ENCODE measurements around the gene PPP3R1.

PPP3R1 gene

DNA sequence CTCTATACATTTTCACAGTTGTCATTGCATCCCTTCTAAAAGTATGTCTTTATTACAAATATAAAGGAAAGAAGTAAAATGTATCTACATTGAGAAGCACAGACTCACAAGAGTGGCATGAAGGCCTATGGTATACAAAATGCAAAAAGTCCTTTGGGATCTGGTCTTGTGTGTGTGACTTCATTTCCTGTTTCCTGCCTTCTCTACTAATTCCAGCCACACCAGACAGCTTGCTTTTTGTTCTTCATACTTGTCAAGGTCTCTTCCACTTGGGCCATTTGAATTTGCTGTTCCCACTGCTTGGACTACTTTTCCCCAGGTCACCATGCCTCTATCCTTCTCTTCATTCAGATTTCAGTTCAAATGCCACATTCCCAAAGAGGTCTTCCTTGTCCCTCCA lies 101.3 kb downstream of the PPP3R1 start:
- DNase-seq (ENCODE audit: low read depth in 2 of 2) = no peak

GRCh38 chr2:68141875-68142274 lies 110.5 kb downstream of the PPP3R1 start:
- no peak for DNase-seq (ENCODE audit: low read depth in 2 of 2)

GRCh38 chr2:68135448-68136320 lies 116.6 kb downstream of the PPP3R1 start:
- DNase-seq (ENCODE audit: low read depth in 2 of 2) = no peak

DNA sequence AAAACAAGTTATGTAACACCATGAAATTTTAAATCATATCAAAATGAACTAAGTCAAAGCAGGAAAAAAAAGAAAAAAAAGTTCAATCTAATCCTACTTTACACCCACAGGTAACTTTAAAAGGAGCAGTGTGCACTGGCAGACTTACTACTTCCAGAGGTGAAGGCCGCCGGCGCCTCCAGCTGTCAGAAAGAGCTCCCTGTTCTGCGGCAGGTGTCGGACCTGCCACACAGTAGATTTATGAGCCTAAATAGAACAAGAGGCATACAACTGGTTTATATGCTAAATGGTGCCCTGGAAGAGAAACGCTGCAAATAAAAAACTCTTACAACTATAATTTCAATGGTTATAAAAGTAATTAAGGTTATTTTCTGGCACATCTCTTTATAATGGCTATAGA lies 117.8 kb downstream of the PPP3R1 start:
- no peak for DNase-seq (ENCODE audit: low read depth in 2 of 2)

DNA sequence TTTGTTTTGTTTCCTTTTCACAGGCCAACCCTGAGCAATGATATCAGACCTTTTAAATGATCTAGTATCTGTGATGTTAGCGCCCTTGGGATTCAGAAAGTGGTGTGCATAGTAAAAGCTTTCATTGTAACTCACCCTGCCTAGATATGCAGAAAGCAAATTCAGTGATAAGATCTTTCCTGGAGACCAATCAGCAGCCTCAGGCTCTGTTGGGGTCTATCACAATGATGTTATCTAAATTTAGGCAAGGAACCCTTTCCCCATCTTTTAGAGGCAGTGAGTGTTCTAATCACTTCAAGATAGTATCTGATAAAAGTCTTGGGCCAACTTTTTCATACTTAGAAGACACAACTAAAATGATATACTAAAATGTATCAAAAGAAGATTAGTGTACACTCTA lies 118.2 kb downstream of the PPP3R1 start:
- DNase-seq (ENCODE audit: low read depth in 2 of 2) = no peak
